HCEC 1CT (cell line): Measurements from ENCODE around the gene PRRX1.
A peak's percentile ranks its signal among the peaks of the same experiment; 100 is the strongest.

Source experiments
- DNase-seq: peaks from one replicate; pipeline ENCODE4 v3.0.0-alpha.2; 2017

The PRRX1 gene

DNA sequence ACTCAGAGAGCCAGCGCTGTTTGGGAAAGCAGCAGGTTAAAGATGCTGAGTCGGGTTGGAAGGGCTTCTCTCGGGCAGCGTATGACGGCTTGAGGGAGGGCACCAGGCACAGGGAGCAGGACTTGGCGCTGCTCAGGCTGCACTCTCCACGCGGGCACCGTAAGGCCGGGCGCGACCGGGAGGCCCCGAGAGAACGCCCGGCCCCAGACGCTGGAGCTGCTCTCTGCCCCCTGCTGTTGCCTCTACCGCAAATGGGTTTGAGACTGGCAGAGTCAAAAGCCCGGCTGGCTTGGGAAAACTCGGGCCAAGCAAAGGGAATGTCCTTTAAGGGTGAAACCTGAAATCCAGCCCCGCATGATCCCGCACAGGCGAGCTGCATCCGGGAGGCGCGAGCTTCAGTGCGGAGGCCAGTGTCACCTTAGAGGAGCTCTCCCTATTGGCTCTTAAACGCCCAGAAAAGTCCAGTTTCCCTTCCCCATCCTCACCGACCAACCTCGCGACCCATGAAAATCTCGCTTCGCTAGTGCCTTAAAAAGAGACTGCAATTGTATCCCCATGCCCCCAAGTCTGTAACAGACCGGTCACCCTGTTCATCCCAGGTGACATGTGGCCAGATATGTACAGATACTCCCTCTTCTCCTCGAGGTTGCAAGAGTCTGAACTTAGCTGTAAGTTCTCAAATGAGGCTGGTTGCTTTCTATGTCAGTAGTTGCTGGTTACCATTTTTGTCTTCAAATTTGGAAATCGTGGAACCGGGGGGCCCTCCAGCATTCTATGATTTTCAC lies 1.1 kb downstream of the PRRX1 start:
- peak; percentile 73 for DNase-seq

DNA sequence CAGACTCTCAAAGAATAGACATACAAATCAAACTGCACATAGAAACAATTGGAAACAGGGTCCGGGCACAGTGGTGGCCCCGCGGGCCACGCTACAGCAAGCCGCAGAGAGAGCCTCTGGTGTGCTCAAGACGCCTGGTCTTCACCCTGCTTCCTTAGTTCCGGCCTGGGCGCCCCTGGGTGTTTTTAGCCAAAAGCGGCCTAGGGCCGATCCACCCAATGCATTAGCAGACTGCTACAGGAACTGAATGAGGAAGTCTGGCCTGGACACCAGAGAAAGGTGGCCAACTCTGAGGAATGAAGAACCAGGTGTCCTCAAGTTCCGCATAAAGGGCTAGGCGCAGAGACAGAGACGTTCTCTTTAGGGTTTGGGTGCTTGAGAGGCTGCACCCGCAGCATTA lies 1.7 kb downstream of the PRRX1 start:
- no peak for DNase-seq

DNA sequence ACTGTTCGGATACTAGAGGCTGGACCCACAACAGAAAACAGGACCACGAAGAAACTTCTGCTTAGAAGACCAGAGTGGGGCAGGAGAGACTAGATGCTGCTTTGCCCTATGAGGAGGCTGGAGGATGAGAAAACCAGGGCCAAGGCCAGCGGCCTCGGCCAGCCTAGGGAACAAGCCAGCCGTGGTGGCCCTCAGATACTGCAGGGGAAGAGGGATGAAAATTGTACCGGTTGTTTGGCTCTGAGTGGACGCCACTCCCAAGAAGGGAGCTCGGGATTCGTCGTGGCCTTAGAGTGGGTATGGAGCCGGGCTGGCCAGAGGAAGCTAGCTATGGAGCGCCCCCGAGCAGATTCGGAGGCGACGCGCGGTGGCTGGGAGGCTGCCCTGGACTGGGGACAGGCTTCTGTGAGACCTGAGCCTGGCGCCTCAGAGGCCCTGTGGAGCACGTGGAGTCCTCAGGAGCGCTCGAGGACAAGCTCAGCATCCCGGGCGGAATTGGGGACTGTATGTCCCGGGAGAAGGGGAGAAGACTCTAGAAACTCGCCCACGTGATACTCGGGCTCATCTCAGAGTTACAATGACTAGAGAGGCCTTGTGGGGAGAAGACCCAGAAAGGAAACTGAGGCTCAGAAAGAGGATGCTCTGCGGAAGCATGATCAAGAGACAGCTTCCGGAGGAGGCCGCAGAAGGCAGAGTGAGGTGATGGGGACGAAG lies 2.8 kb downstream of the PRRX1 start:
- DNase-seq = no peak

DNA sequence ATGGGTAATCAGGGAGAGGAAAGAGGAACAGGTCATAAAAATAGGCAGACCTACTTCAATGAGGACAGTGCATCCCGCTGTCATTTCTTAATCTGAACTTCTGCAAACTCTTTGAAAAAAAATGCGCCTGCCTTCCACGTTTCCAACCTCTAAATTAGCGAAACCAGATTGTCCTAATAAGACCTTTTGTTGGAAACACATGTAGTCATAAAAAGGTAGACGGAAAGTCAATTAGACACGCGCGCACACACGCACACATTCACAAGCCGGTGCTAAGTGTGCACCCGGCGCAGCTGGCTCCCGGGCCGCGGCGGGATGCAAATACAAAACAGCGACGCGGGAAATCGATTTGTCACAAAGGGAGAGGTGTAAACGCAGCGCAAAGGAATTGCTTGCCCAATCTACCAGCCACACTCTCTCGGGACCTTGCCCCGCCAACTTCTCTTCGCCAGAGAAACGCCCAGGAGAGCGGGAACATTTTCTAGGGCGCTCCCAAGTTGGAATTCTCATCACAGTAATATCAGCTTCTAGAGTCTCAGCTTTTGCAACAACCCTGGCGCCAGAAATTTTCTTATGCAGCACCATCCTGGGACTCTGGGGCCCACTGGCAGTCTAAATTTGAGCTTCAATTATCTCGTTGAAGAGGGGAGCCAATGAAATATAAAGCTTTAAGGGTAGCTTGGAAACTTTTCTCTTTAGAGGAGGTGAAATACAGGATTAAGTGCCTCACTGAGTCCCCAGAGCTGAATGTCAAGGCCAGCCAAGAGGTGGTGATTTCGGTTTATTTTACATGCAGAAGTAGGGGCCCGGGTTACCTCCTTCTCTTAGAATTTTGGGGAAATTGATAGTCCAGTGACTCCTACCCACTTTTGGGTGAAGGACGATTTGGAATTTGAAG lies 4.5 kb downstream of the PRRX1 start:
- peak; percentile 19 for DNase-seq

DNA sequence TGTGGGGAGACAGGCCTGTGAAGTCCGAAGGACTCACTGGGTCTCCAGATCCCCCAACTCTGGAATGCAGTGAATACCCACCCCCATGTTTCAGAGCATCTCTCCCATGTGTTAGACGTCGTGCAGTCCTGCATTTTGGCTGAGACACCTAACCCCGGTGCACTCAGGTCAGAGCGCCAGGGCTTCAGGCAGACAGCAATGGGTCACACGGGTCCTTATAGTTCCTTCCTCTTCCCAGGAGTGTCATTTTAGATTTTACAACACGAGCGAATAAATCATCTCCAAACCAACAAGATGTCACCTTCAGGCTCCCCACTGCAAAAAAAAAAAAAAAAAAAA lies 5.1 kb downstream of the PRRX1 start:
- no peak for DNase-seq

DNA sequence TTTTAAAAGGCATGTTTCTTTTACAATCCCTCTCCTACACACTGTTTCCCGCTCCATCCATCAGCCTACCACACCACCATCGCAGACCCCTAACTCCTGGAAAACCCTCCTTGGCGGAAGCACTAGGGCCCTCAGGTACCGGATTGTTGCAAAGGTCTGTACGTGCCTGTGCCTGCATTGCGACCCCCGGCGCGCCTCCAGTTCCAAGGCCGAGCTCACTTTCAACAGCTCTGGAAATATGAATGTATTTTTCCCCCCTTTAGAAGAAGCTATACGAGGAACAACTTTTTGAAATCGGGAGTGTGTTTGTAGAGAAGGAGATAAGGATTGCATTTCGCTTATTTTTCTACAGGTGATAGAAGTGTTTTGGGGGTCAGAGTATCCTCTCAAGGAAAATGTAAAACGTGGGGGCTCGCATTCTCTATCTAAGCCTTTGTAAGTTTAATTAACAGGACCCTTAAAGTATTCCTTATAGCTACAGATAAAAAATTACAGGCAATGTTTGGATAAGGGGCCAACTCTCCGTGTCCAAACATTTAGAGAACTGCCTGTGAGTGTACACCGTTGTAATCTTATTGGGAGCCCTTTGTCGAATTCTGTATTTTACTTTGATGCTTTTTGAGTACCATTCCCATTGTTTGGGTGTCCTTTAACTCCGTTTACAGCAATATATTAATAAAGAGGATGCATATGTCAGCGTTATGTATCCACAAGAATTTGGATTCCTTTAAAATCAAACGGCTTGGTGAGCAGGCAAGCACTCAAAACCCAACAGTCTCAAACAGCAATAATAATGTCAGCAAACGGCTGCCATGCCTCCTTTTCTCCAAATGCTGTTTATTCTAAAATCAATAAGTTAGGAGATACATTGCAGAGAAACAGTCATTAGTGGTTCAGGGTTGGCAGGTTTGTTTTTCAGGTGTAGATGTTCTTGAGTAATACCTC lies 5.9 kb downstream of the PRRX1 start:
- DNase-seq = no peak

DNA sequence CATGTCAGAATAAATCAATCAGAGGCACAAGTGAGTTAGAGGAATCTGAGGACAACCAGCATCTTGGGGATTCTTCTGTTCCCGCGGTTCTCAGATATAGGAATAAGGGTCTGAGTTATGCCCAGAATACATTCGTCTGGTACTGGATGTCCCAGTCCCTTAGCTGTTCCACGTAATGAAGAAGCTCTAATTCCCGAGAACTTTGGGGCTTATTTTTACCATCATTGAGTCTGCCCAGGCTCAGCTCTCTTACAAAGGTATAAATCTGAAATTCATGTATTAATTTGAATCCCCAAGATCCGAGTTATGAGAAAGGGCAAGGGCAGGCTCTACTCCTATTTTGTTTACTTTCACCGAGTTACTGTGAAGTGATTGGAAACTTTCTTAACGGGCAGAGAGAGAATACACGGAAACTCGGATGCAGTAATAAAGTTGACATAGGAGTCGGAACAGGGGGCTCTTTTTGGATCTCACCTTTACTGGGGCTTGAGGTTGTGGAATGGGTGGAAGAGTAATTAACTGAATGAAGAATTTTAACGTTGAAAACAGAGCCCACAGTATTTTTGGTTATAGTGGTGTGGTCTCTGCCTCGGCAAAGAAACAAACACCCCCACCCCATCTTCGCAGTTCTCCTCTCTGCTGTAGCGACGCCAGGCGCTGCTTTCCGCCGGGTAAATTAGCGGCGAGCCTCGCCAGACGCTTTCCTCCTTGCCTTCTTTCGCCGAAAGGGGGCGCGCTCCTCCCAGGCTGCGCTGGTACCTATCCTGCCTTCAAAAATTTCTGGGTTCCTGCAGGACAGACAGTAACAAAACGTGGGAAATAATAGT lies 7.1 kb downstream of the PRRX1 start:
- no peak for DNase-seq

DNA sequence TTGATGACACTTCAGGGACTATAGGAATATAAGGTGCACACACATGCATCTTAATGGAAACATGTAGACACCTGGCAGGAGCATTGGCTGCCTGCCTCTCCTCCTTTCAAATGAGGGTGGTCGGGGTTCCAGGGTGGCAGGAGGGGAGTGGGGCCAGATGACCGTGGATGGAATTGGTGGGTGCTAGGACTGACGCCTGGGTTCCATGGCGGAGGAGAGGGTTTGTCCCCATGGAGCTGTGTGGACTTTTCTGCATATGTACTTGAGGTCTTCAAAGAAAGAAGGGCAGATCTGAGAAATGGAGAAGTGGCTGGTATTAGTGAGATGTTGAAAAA lies 7.7 kb downstream of the PRRX1 start:
- DNase-seq = no peak

DNA sequence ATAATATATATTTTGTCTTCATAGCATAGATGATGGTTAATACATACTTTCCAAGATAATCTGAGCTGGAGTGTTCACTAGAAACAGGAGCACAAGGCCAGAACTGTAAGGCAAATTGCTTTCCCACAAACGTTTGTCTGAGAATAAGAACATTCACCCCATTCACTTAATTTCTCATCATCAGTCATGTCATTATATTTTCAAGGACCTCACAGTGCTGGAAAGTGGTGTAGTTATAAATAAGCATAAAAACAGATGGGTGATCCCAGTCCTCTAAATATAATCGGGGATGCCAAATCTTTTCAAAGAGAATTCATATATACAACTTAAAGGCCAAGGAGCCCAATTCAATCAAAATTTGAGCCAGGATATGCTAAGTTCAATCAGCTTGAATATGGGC lies 8.4 kb downstream of the PRRX1 start:
- DNase-seq = no peak

DNA sequence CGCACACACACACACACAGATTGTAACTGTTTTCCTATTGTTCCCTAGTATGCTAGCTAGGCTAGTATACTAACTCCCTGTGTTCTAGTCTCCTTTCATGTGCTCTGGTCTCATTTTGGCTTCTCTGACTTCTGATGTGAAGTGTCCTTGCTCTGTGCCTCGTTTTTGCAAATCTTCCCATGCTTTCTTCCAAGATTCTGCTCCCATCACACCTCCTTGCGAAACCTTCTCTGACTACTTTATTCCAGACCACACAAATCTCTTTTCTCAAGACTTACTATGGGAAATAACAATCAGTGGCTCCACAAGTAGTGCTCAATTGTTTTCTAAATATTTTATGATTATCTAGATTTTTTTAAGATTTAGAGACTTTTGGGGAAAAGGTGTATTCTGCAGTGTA lies 10.3 kb downstream of the PRRX1 start:
- peak; percentile 27 for DNase-seq

DNA sequence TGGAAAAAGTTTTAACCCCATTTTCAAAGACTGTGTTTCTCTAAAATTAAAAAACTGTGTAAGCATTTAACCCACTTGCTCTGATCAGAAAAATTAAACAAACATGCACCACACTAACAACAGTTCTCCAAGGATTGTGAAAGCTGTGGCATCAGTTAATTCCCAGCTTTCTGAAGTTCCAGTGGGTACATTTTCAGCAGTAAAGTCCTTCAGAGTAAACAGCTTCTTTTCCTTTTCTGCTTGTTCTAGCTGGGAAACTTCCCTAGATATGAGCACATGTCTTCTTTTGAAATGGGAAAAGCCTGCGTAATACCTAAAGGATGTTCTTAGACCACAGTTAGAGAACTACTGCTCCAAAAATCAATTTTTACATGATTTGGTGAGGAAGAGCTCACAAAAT lies 11.1 kb downstream of the PRRX1 start:
- no peak for DNase-seq

DNA sequence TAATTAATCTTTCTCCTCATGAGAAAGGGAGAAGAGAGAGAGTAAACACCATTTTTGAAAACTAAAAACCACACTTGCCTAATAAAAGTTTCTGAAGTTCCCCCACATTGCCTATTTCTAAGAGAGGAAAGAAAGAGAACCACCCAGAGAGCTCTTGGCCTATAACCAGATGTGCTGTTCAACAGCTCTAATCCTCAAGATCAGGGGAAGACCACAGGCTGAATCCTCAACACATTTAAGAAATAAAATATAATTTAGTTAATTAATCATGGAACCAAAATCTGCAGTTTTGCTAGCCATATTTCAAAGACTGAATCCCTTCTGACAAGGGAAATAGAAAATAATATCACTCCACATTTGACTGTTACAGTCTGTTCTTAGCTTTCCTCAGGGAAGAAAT lies 11.9 kb downstream of the PRRX1 start:
- DNase-seq = no peak

DNA sequence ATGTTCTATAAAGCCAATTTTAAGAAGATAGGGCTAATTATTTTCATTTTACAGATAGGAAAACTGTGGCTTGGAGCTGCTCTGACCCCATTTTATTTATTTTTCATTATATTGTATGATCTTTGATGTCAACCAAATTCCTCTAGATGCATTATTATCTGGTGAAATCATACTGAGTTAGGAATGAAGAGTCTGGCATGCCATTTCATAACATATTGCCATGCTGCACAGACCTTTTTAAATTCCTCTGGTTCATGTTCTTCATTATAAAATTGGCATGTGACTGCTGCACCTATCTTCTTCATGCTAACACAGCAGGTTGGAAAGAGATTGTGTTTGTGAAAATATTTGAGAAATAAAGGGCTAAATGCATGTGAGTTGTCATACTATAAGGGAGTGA lies 12.7 kb downstream of the PRRX1 start:
- peak; percentile 64 for DNase-seq

DNA sequence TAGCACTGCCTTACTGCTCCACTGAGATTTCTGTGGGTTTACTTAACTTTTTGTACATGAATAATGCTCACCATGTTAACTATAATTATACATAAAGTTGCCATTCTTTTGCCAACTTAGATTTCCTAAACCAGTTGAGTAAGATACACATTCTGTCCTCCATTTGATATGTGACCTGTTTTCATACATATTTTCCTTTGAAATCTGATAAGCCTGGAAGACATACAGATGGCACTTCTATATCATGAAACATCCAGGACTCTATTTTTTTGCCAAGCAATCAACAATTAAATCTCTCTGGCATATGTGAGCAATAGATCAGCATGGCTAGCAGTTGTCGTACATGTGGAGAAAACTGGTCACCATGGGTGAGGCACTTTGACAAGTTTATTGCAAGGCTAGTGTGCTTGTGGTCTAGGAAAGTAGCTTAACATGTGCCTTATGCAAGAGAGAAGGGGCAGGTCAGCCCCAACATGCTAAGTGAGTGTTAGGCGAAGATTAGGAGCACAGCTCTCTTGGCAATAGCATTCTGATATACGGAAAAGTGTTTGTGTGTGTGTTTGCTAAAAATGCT lies 14.2 kb downstream of the PRRX1 start:
- peak; percentile 35 for DNase-seq

DNA sequence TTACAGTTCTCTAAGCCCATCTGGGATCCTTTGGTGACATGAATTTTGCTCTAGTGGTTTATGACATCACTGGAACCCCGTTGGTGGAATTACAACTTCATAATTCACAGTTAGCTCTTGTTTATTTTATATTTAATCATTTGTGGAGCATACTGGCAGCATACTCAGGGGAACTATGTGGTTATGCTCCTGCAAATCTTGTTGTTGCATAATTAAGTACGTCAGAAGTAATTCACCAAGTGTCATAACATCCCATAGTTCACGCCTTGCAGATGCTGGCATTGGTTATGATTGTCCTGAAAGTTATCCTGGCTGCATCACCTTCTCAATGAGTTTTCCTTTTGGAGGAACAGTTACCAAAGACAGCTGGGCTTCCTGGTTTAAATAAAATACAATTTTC lies 16.5 kb downstream of the PRRX1 start:
- DNase-seq = peak; percentile 83

DNA sequence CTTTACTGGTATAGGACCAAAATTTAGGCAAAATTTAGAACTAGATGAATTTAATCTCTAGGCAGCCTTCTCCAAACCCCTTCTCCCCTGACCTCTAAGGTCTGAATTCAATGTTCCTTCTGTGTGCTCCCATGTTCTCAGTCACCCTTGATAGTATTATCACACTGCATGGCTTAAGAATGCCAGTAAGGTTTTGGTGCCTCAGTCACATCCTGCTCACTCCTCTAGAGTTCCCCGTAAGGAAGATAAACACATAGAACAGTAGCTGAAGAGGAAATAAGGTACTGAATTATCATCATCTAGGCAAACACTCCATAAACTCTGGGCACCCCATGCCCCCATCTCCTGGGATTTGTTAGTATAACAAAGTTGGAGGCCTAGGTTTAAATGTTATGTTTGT lies 18.2 kb downstream of the PRRX1 start:
- DNase-seq = no peak

DNA sequence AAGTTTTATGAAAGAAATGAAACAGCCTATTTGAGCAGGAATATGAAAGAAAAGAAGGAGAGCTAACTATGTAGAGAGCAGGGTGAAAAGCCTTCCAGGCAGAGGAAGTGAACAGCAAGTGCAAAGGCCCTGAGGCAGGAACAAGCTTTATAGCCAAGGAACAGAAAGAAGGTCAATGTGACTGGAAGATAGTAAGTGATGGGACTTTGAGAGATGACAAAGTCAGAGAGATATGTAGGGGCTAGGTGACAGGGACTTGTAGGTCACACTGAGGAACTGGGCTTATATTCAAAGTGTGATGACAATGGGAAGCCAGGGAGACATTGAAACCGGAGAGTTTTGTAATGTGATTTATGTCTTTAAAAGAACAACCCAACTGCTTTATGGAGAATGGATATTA lies 18.9 kb downstream of the PRRX1 start:
- DNase-seq = no peak

DNA sequence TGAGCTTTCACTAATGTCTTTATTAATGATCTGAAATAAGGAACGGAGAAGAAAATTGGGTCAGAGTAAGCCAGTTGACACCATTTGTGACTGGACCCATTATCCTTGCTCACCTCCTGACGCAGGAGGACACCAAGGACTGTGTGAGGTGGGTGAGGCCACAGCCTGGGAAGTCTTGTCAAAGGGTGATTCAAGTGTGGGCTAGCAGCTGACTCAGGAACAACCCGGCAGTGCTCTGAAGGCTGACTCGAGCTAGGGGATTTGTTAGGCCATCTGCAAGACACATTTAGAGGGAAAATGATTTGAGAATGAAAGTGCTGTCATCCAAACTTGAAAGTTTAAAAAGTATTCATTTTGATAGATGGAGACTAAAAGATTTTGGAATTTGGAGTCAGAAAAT lies 21.2 kb downstream of the PRRX1 start:
- DNase-seq = peak; percentile 87

DNA sequence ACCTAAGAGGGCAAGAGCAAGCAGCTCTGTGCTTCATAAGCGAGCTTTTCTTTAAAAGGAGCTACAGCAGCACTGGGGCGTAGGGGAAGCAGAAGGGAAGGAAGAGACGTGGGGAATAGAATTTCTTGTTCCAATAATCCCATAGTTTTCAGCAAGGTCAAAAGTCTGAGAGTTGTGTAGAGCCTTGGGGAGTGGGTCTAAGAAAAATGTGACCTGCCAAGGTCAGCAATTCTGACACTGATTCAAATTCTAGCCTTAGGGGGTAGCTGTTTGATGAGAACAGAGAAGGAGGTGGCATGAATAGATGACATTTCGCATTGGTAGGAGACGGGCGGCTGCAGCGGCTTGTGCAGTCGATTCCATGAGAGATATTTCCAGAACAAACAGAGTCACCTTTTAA lies 22.4 kb downstream of the PRRX1 start:
- no peak for DNase-seq

DNA sequence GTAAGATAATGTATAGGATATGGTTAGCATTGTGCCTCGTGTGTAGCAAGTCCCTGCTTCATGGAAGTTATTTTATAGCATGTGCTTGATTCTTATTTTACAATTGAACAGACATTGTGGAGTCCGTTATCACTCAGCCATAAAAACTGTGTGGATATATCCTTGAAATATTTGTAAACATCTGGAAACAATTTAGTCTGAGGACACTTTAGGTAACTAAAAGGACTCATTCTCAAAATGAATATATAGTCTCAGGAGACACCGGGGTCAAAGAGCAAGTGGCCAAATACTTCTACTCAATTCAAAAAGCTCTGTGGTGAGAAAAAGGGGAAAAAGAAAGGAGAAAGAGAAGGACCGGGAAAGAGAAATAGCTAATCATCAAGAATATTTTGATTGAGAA lies 23.7 kb downstream of the PRRX1 start:
- no peak for DNase-seq

DNA sequence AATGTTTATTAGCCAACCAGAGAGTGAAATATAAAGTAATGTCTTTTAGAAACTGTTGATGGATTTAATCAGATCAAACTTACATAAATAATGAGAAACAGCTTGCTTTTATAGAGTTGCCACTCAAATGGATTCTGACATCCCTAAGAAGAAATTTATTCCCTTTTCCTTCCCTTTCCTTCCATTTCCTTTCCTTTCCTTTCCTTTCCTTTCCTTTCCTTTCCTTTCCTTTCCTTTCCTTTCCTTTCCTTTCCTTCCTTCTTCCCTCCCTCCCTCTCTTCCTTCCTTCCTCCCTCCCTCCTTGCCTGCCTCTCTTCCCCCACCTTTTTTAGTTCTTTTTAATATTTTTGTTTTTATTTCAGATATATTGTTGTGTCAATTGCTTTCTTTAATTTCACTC lies 27.3 kb downstream of the PRRX1 start:
- DNase-seq = no peak
